ENCODE data around the gene NBL1.

DNA sequence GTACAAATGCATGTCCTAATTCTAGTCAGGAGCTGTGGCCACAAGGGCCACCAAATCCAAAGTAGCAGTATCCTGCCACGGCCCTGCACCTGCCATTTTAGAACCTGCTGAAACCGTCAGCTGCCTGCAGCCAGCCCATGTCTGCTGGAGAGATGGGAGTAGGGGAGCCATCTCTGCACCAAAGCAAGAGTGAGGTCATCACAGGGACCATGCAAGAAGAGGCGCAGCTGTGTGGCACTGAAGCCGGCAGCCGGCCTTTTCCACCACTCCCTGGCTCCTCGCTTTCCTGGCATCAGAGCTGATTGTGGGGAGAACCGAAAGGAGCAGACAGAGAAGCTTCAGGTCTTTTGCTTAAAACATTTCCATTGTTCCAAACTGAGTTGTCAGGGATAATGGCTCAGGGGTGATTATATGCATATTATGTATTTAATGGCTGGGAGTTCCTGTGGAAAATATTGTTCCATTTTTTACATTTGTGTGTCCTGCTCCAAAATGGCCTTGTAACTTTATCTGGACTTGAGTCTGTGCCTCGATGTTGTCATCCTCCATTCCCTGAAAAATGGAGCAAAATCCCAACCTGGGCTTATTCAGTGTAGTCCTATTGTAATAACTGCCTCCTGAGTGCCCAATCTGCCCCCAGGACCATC is 18.7 kb upstream of the NBL1 start:
- TF ChIP-seq, protein P1, sequence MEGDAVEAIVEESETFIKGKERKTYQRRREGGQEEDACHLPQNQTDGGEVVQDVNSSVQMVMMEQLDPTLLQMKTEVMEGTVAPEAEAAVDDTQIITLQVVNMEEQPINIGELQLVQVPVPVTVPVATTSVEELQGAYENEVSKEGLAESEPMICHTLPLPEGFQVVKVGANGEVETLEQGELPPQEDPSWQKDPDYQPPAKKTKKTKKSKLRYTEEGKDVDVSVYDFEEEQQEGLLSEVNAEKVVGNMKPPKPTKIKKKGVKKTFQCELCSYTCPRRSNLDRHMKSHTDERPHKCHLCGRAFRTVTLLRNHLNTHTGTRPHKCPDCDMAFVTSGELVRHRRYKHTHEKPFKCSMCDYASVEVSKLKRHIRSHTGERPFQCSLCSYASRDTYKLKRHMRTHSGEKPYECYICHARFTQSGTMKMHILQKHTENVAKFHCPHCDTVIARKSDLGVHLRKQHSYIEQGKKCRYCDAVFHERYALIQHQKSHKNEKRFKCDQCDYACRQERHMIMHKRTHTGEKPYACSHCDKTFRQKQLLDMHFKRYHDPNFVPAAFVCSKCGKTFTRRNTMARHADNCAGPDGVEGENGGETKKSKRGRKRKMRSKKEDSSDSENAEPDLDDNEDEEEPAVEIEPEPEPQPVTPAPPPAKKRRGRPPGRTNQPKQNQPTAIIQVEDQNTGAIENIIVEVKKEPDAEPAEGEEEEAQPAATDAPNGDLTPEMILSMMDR (IDR thresholded peaks at IDR 0.05), result no peak
- TF ChIP-seq POLR2A (IDR thresholded peaks at IDR 0.05), result no peak
